Fibroblast of mammary gland (primary cell): ENCODE results near the gene TMEM163.

Source experiments
- DNase-seq: peaks from one replicate; pipeline ENCODE4 v3.0.0-alpha.2; 2010; ENCODE audit warnings: low read depth
- H3K4me3 ChIP-seq: 2 replicates; pipeline ENCODE4 v1.5.1; 2011; ENCODE audit warnings: low read depth, mild to moderate bottlenecking, low read length, moderate library complexity; ENCODE audit not compliant: control insufficient read depth
- TF ChIP-seq, protein P1 (sequence below): conservative IDR thresholded peaks from 2 replicates; pipeline ENCODE4 v1.5.1; 2011; ENCODE audit warnings: low read depth, low read length, inconsistent platforms; ENCODE audit not compliant: control insufficient read depth, insufficient read depth

Gene TMEM163

DNA sequence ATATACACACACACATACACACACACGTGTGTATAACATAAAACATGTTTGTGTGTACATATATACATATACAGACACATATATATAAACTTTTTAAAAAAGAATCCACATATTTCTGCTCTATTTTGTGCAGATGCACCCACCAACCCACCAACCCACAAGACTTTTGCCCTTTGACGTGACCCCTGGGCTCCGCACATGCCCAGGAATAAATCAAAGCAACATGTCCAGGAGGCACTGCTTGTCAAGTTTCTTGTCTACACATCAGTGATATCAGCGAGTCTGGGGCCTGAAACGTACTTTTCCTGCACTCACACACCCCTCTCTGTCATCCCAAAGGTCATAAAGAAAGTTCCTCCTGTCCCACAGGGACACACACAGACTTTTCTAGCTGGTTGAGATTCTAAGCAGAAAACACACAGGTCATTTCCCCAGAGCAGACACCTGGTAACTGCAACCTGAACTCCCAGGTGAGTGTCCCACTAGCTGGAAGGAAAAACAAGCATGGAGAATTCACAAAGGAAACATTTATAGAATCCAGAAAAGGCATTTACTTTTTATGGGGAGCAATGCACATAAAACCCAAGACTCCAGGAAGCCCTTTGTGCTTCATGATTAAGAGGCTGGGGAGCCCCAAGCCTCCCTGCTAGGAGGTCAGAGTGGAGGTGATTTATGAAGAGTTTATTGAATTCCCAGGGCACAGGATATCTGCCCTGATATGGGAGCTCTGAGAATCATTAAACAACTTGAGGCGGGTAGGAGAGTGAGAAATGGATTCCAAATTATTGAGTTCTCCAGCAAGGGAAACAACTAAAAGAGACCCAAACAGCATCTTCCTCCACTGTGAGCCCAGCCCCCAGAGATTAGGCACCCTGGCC is 253.3 kb downstream of the TMEM163 start:
- no peak overlapping the region for H3K4me3 ChIP-seq
- TF ChIP-seq, protein P1, sequence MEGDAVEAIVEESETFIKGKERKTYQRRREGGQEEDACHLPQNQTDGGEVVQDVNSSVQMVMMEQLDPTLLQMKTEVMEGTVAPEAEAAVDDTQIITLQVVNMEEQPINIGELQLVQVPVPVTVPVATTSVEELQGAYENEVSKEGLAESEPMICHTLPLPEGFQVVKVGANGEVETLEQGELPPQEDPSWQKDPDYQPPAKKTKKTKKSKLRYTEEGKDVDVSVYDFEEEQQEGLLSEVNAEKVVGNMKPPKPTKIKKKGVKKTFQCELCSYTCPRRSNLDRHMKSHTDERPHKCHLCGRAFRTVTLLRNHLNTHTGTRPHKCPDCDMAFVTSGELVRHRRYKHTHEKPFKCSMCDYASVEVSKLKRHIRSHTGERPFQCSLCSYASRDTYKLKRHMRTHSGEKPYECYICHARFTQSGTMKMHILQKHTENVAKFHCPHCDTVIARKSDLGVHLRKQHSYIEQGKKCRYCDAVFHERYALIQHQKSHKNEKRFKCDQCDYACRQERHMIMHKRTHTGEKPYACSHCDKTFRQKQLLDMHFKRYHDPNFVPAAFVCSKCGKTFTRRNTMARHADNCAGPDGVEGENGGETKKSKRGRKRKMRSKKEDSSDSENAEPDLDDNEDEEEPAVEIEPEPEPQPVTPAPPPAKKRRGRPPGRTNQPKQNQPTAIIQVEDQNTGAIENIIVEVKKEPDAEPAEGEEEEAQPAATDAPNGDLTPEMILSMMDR, result no peak
- no peak for DNase-seq

DNA sequence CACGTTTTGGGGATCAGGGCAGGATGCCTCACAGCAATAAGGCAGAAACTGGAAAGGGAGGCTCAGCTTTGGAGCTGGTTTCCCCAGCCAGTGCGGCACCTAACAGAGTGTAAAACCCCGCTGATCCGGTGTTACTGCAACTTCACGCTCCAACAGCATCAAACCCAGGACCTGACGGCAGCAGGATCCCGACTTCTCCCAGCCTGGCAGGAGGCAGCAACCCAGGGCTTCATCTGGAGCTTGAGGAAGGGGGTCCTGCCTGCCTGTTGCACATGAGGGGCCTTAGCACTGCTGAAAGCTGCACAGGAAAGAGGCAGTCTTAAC is 255.1 kb downstream of the TMEM163 start:
- TF ChIP-seq, protein P1, result no peak
- H3K4me3 ChIP-seq, result no peak overlapping the region
- no peak for DNase-seq

DNA sequence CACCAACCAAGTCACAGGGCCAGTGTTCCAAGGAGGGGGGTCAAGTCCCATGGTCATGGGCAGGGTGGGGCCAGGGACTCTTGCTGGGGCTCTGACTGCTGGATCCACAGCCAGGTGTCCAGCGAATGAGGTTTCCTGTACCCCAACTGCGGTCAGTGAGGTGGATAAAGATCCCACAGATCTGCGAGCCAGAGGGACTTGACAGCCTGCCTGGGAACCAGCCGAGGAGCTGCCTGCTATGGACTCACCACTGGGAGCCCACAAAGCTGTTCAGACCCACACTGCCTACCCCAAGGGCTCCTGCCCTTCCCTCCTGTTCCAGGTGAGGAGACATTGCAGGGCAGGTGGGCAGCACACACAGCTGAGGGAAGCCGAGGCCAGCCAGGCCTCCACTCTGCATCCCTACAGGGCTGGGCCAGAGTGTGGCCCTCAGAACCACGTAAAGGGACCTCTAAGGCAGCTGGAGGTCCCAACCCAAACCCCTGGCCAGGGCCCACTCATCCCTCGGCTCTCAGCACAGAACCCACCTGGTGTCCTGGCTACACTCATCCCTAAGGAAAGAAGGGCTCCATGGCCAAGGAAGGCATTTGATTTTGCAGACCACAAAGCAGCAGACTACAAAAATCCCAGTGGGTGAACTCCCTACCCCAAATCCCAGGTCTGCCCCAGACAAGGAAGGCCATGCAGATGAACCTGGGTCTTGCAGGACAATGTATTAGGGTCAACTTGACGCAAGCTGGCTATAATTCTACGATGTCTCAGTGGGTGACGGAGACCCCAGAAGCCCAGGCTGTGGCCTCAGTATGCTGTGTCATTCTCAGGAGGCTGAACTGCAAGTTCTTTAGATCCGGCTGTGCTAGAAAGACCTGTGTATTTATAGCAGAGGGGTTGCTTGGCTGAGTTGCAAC is 255.8 kb downstream of the TMEM163 start:
- no peak overlapping the region for H3K4me3 ChIP-seq
- DNase-seq, result no peak
- TF ChIP-seq, protein P1, result no peak

DNA sequence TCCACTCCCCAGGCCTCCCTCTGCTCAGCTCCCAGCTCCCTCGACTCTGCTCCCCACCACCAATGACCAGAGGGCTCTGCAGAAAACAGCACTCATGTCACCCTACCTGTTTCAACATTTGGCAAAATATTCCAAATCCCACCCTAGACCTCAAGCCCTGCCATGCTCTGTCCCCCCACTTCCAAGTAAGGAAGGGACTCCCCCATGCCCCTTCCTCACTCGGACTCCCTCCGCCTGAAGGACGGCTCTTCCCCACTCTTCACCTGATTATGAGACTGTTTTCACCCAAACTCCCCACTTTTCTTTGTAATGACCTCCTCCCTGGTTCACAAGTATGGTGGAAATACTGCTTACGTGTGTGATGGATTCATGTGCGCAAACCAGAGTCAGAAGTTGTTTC is 256.5 kb downstream of the TMEM163 start:
- TF ChIP-seq, protein P1, result no peak

DNA sequence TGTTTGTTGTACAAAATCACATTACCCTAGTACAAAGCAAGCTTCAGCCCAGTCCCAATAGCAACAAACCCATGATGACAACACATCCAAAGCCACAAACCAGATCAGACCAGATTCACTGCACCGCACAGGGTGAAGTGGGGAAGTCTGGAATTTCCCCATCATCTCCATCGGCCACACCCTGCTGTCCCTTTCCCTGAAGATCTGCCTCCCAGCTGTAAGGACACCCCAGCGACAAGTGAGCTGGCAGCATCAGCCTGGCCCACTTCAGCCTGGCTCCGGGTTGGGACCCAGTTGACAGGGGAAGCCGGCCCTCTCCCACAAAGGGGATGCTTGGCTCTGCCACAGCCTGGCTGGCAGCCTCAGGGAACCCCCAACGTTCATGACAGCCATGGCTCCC is 257.3 kb downstream of the TMEM163 start:
- no peak overlapping the region for H3K4me3 ChIP-seq
- TF ChIP-seq, protein P1, result no peak
- no peak for DNase-seq

More for the DNA sequence above, 256.5 kb downstream of the TMEM163 start:
- no peak for DNase-seq
- H3K4me3 ChIP-seq, result no peak overlapping the region

DNA sequence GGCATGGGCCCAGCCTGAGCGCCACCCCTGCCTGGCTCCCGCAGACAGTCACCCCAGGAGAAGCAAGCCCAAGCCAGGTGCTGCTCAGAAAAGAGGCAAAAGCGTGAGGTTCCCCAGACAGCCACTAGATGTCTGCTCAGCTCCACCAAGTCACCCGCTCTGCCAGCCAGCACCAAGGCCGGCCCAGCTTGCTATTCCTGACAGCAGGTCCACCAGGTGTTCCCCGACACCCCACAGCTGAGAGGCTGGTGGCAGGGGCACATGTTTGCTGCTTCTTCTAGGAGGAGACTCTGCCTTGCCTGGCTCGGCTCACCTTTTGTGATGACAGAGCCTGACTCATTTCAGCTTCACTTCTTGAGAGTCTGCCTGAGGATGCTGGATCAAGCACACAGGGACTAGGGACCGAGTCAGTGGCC is 258.2 kb downstream of the TMEM163 start:
- no peak overlapping the region for H3K4me3 ChIP-seq
- peak; percentile 48 for DNase-seq
- TF ChIP-seq, protein P1, result peak; percentile 50
